Measurements from ENCODE around the gene COPA.

DNA sequence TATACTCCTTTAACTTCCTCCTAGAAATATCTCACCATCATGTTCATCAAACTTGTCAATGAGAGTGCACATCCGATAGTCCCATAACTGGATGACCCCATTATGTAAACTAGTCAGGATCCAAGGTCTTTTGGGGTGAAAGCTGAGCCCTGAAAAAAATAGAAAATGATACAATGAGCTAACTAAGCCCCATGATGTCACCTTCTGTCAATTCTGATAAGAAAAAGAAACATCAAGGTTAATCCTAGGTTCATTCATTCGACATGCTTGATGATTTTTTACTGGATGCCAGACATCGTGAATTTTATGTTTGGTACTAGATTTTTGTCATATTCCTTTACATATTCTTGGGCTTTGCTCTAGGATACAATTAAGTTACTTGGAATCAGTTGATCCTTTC is 2.9 kb downstream of the COPA start:
- TF ChIP-seq, protein P1, sequence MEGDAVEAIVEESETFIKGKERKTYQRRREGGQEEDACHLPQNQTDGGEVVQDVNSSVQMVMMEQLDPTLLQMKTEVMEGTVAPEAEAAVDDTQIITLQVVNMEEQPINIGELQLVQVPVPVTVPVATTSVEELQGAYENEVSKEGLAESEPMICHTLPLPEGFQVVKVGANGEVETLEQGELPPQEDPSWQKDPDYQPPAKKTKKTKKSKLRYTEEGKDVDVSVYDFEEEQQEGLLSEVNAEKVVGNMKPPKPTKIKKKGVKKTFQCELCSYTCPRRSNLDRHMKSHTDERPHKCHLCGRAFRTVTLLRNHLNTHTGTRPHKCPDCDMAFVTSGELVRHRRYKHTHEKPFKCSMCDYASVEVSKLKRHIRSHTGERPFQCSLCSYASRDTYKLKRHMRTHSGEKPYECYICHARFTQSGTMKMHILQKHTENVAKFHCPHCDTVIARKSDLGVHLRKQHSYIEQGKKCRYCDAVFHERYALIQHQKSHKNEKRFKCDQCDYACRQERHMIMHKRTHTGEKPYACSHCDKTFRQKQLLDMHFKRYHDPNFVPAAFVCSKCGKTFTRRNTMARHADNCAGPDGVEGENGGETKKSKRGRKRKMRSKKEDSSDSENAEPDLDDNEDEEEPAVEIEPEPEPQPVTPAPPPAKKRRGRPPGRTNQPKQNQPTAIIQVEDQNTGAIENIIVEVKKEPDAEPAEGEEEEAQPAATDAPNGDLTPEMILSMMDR (IDR thresholded peaks at IDR 0.05): no peak
- TF ChIP-seq POLR2A (IDR thresholded peaks at IDR 0.05) (no peak), POLR2AphosphoS5 (IDR thresholded peaks at IDR 0.05) (no peak)
